ENCODE results near the gene NR3C1.
A peak's percentile ranks its signal among the peaks of the same experiment; 100 is the strongest.

NR3C1 gene

DNA sequence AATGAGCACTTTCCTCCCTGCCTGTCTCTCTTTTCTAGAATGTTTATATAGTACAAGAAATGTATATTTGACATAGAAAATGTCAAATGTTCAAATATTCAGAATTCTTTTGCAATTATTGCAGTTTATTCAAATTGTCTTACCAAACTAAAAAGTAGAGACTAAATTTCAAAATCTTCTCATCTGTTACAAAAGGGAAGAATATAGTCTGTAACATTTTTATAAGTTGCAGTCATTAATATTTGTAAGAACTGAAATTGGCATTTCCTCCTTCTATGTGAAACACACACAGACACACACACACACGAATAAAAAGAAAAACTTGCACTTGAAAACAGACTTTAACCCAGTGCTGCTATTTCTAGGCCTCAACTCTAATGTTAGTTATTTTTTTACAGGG lies 56.4 kb downstream of the NR3C1 start:
- H3K4me3 ChIP-seq (replicated peaks; ENCODE audit: low read depth, low read length), result no peak overlapping the region
- TF ChIP-seq, protein P1, sequence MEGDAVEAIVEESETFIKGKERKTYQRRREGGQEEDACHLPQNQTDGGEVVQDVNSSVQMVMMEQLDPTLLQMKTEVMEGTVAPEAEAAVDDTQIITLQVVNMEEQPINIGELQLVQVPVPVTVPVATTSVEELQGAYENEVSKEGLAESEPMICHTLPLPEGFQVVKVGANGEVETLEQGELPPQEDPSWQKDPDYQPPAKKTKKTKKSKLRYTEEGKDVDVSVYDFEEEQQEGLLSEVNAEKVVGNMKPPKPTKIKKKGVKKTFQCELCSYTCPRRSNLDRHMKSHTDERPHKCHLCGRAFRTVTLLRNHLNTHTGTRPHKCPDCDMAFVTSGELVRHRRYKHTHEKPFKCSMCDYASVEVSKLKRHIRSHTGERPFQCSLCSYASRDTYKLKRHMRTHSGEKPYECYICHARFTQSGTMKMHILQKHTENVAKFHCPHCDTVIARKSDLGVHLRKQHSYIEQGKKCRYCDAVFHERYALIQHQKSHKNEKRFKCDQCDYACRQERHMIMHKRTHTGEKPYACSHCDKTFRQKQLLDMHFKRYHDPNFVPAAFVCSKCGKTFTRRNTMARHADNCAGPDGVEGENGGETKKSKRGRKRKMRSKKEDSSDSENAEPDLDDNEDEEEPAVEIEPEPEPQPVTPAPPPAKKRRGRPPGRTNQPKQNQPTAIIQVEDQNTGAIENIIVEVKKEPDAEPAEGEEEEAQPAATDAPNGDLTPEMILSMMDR (IDR thresholded peaks at IDR 0.05; ENCODE audit: low read length, missing control alignments), result no peak
- no peak for DNase-seq (ENCODE audit: low read depth)

DNA sequence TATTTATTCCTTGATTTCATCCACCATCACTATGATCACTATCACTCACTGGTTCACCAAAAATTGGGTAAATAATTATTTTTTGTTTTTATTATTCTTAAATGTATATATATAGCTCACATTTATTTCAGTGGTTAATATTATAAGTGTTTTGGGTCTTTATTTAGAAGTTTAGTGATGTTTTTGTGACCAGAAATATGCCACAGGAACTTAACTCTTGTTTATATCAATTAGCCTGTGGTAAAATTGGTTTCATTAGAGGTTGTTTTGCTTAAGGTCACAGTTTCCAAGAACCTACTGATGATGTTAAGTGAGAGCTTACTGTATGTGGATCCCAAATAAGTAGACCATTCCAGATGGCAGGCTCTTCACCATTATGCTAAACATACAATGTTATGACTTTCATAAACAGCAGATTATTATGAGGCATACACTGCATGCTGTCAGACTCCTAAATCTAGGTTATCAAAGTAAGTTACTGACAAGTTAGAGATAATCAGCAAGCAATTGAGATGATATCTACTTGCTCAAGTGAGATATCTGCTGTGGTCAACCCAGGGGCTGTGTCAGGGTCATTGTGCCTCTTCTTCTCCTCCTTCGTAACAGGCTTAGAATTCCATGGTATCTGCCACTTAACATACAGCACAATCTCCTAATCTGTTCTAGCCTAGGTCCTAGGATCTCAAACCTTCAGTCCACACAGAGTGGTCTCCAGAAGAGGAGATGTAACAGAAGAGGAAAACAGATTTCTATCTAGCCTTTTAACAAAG lies 57.6 kb downstream of the NR3C1 start:
- no peak overlapping the region for H3K4me3 ChIP-seq (replicated peaks; ENCODE audit: low read depth, low read length)
- no peak for DNase-seq (ENCODE audit: low read depth)
- TF ChIP-seq, protein P1 (IDR thresholded peaks at IDR 0.05; ENCODE audit: low read length, missing control alignments), result no peak

DNA sequence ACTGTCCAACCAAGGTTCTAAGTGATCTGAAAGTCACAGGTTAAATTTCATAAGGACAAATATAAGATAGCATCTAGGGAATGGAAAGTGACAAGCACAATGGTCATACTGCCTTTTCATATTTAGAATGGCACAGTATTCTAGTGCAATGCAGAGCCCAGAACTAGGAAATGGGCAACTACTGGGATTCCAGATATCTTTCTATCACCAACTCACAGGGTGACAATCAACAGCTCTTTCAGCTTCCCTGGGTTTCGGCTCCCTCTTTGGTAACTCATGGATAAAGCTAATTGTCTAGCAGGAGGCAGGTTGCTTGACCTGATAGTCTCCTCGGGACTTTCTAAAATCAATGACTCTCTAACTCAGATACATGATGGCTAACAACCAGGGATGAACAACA lies 60.4 kb downstream of the NR3C1 start:
- TF ChIP-seq, protein P1 (IDR thresholded peaks at IDR 0.05; ENCODE audit: low read length, missing control alignments), result no peak
- DNase-seq (ENCODE audit: low read depth), result no peak
- H3K4me3 ChIP-seq (replicated peaks; ENCODE audit: low read depth, low read length), result no peak overlapping the region

DNA sequence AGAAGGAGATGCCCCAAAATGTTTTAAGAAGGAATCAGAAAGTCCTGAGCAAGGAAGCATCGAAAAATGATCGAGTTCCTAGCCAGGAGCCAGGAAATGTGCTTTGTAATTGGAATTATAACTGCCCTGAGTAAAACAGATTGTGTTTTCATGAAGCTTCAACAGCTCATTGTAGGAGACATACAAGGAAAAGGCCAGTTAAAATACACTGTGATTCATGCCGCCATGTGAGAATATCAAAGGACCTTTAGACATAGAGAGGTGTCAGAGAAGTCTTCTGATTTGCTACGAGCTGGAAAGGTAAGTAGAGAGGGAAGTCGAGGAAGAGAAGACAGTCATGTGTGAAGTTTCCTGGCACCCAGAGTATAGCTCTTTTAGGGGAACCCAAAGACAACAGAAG lies 60.9 kb downstream of the NR3C1 start:
- no peak overlapping the region for H3K4me3 ChIP-seq (replicated peaks; ENCODE audit: low read depth, low read length)
- no peak for DNase-seq (ENCODE audit: low read depth)
- TF ChIP-seq, protein P1 (IDR thresholded peaks at IDR 0.05; ENCODE audit: low read length, missing control alignments), result no peak

DNA sequence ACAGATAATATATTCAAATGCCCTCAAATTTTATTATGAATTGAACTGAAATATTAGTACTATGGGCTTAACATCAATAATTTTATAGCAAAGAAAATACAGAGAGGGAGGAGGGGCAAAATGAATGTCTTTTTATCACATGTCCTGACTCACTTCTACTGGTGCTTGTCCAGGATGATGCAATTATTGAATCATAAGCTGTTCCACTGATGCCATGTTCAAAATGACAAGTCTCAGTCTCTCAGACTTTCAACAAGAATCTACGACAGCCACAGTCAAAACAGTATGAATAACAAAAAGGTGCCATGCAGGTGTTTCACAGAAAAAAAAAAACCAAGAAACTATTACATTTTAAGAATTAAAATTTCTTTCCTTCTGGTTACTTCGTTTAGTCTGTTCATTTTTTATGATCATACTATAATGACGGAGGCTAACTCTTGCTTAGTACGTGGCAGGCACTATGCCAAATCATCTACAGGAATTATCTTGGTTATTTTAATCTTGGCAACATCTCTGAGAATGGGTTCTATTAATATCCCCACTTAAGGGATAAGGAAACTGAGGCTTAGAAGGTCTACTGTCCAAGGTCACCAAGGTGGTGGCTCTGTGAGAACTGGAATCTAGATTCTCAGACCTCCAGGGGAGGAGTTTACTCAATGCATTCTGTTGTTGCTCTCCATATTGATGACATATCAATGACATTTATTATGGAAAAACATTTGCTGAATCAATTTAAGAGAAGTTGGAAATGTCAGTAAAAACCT lies 61.5 kb downstream of the NR3C1 start:
- DNase-seq (ENCODE audit: low read depth), result peak; percentile 77
- TF ChIP-seq, protein P1 (IDR thresholded peaks at IDR 0.05; ENCODE audit: low read length, missing control alignments), result no peak

DNA sequence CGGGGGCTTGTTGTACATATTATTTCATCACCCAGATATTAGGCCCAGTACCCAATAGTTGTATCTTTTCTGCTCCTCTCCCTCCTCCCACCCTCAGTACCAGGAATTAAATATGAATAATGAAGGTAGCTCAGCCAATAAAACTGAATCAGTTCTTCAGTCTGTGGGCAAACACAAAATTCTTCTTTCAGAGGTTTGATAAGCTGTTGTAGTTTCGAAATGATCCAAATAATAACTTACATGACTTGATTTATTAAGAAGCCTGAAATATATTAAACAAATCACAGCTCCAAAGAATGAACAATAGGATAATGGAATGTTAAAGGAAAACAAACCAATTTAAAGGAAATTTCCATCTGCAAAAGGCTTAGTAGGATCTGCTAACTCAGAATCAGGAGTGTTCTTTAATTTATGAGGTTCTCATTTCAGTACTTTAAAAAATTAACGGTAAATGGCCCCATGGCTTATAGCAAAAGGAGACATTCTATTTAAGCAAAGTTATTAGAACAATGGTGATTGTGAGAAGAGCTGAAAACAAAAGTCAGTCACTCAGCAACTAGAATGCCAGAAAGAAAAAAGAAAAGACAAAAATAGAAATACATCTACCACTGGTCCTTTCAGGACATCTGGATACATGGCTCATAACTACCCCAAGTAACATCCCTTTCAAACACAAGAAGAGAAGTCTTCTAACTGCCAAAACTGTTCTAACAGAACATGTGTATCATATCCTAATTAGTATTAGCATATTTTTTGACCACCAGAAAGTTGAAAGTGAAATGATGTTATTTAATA lies 62.4 kb downstream of the NR3C1 start:
- DNase-seq (ENCODE audit: low read depth), result no peak
- TF ChIP-seq, protein P1 (IDR thresholded peaks at IDR 0.05; ENCODE audit: low read length, missing control alignments), result no peak

More for the DNA sequence above, 61.5 kb downstream of the NR3C1 start:
- no peak overlapping the region for H3K4me3 ChIP-seq (replicated peaks; ENCODE audit: low read depth, low read length)

More for the DNA sequence above, 62.4 kb downstream of the NR3C1 start:
- no peak overlapping the region for H3K4me3 ChIP-seq (replicated peaks; ENCODE audit: low read depth, low read length)
